HL-60 (cell line): ENCODE measurements around the gene DIAPH1.

Experiments used
- POLR2AphosphoS5 ChIP-seq: IDR thresholded peaks from 2 replicates; pipeline ENCODE4 v1.6.1; 2012; ENCODE audit warnings: low read depth
- TF ChIP-seq, protein P1 (sequence below): IDR thresholded peaks from one replicate; pipeline ENCODE4 v1.5.1; 2011; ENCODE audit warnings: low read length, control low read depth, inconsistent platforms; ENCODE audit not compliant: insufficient read depth
- TF ChIP-seq, protein P2 (sequence below): IDR thresholded peaks from 2 replicates; pipeline ENCODE4 v1.6.1; 2012; ENCODE audit warnings: low read depth; ENCODE audit not compliant: insufficient replicate concordance

DNA sequence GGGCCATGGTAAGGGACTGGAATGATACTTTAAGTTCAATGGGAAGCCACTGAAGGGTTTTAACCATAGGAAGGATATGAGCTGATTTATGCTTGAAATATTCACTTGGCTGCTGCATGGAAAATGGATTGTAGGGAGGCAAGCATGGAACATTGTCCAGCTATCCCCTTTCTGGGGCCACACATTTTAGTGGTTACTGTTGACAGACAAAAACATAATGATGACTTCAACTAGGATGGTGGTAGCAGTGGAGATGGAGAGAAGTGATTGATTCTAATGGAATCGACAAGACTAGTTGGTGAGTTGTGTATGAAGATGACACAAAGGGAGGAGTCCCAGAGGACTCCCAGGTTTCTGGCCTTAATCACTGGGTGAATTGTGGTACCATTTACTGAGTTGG lies 38.6 kb upstream of the DIAPH1 start:
- TF ChIP-seq, protein P1, sequence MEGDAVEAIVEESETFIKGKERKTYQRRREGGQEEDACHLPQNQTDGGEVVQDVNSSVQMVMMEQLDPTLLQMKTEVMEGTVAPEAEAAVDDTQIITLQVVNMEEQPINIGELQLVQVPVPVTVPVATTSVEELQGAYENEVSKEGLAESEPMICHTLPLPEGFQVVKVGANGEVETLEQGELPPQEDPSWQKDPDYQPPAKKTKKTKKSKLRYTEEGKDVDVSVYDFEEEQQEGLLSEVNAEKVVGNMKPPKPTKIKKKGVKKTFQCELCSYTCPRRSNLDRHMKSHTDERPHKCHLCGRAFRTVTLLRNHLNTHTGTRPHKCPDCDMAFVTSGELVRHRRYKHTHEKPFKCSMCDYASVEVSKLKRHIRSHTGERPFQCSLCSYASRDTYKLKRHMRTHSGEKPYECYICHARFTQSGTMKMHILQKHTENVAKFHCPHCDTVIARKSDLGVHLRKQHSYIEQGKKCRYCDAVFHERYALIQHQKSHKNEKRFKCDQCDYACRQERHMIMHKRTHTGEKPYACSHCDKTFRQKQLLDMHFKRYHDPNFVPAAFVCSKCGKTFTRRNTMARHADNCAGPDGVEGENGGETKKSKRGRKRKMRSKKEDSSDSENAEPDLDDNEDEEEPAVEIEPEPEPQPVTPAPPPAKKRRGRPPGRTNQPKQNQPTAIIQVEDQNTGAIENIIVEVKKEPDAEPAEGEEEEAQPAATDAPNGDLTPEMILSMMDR = no peak
- TF ChIP-seq POLR2AphosphoS5 = no peak
- TF ChIP-seq, protein P2, sequence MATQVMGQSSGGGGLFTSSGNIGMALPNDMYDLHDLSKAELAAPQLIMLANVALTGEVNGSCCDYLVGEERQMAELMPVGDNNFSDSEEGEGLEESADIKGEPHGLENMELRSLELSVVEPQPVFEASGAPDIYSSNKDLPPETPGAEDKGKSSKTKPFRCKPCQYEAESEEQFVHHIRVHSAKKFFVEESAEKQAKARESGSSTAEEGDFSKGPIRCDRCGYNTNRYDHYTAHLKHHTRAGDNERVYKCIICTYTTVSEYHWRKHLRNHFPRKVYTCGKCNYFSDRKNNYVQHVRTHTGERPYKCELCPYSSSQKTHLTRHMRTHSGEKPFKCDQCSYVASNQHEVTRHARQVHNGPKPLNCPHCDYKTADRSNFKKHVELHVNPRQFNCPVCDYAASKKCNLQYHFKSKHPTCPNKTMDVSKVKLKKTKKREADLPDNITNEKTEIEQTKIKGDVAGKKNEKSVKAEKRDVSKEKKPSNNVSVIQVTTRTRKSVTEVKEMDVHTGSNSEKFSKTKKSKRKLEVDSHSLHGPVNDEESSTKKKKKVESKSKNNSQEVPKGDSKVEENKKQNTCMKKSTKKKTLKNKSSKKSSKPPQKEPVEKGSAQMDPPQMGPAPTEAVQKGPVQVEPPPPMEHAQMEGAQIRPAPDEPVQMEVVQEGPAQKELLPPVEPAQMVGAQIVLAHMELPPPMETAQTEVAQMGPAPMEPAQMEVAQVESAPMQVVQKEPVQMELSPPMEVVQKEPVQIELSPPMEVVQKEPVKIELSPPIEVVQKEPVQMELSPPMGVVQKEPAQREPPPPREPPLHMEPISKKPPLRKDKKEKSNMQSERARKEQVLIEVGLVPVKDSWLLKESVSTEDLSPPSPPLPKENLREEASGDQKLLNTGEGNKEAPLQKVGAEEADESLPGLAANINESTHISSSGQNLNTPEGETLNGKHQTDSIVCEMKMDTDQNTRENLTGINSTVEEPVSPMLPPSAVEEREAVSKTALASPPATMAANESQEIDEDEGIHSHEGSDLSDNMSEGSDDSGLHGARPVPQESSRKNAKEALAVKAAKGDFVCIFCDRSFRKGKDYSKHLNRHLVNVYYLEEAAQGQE = no peak
